GM21423 (cell line): ENCODE measurements around the gene FBP1.
"Not testable (repeated sequence)": the region's sequence is repeated elsewhere in the genome, so short reads cannot be mapped to it uniquely, and the experiment has no call there.

Experiments
- ATAC-seq: cut with Tn5 transposase; IDR thresholded peaks from one replicate; pipeline ENCODE4 v1.9.1; 2021; ENCODE audit warnings: mild to moderate bottlenecking, moderate library complexity; ENCODE audit not compliant: unreplicated experiment

The FBP1 gene

GRCh38 chr9:94623253-94623652 is 16.1 kb downstream of the FBP1 start:
- no peak for ATAC-seq

- ATAC-seq, result no peak
Observed at GRCh38 chr9:94622087-94622800, 17.1 kb downstream of the FBP1 start.

GRCh38 chr9:94619026-94619425 is 20.3 kb downstream of the FBP1 start:
- ATAC-seq, result no peak

GRCh38 chr9:94613003-94613402 is 26.3 kb downstream of the FBP1 start:
- ATAC-seq, result no peak

- ATAC-seq, result no peak
Observed at GRCh38 chr9:94612071-94612470, 27.2 kb downstream of the FBP1 start.

GRCh38 chr9:94611638-94612068 is 27.7 kb downstream of the FBP1 start:
- no peak for ATAC-seq

- ATAC-seq, result no peak
Observed at GRCh38 chr9:94610181-94610606, 29.1 kb downstream of the FBP1 start.

GRCh38 chr9:94607423-94607691 is 32.0 kb downstream of the FBP1 start:
- no peak for ATAC-seq

- no peak for ATAC-seq
Observed at GRCh38 chr9:94606646-94607422, 32.5 kb downstream of the FBP1 start.

GRCh38 chr9:94603259-94604160 is 35.8 kb downstream of the FBP1 start:
- no peak for ATAC-seq

- no peak for ATAC-seq
Observed at GRCh38 chr9:94602666-94603065, 36.7 kb downstream of the FBP1 start.

- no peak for ATAC-seq
Observed at GRCh38 chr9:94600715-94601114, 38.6 kb downstream of the FBP1 start.

- ATAC-seq, result no peak
Observed at GRCh38 chr9:94600258-94600657, 39.1 kb downstream of the FBP1 start.

- ATAC-seq, result no peak
Observed at GRCh38 chr9:94599102-94599501, 40.2 kb downstream of the FBP1 start.

- no peak for ATAC-seq
Observed at GRCh38 chr9:94593459-94594345, 45.6 kb downstream of the FBP1 start, which contains the start of gene FBP2. Gene FBP2, minus strand, starts transcription at chr9:94593824. Its CDS starts 98 bp downstream, at chr9:94593726.

GRCh38 chr9:94592683-94593082 is 46.6 kb downstream of the FBP1 start:
- not testable (repeated sequence) for ATAC-seq

- no peak for ATAC-seq
Observed at GRCh38 chr9:94591876-94592275, 47.4 kb downstream of the FBP1 start.

GRCh38 chr9:94591046-94591545 is 48.2 kb downstream of the FBP1 start:
- ATAC-seq, result not testable (repeated sequence)

- ATAC-seq, result no peak
Observed at GRCh38 chr9:94588681-94589080, 50.6 kb downstream of the FBP1 start.

GRCh38 chr9:94586814-94587213 is 52.5 kb downstream of the FBP1 start:
- no peak for ATAC-seq
